ENCODE results near the gene CALML3. TPM values are rescaled to one million over a fixed set of nuclear protein-coding genes. Genes with fewer than 3 reads are reported as not detected.

The CALML3 gene
- total RNA-seq, 1 experiment from 2014 or later = not detected

GRCh38 chr10:5490032-5490431 lies 34.7 kb upstream of the CALML3 start:
- Histone ChIP-seq H3K4me3 (ENCODE audit: low read depth in 2 of 2, low read length in 2 of 2) (no peak overlapping the region), H3K36me3 (ENCODE audit: control insufficient read depth, insufficient read depth, low read length) (no peaks in the 10 kb centered on the region), H3K9me3 (ENCODE audit: control insufficient read depth, insufficient read depth, low read depth, low read length) (no peaks in the 10 kb centered on the region), H3K27me3 (ENCODE audit: control insufficient read depth, insufficient read depth, low read length) (no peaks in the 10 kb centered on the region), H3K4me1 (ENCODE audit: control insufficient read depth, insufficient read depth, low read length) (no peaks in the 10 kb centered on the region), H3K27ac (ENCODE audit: low read length) (no peak overlapping the region)
- DNase-seq (ENCODE audit: low read depth, low spot score) = no peak
- no peak for TF ChIP-seq REST (IDR thresholded peaks at IDR 0.05; ENCODE audit: insufficient read depth in 1 of 2, low read depth in 2 of 2, low read length in 1 of 2)
- TF ChIP-seq SIN3A (IDR thresholded peaks at IDR 0.05; ENCODE audit: borderline replicate concordance, insufficient read depth, low read depth, low read length) = no peak
- TF ChIP-seq POLR2AphosphoS5 (IDR thresholded peaks at IDR 0.05; ENCODE audit: low read depth, low read length) = no peak
- no peak for TF ChIP-seq CTCF (IDR thresholded peaks at IDR 0.05)
- TF ChIP-seq TCF7L2 (IDR thresholded peaks at IDR 0.05; ENCODE audit: low read depth, low read length) = no peak
- ChIA-PET POLR2A (interaction anchor here (0.5 kb wide), 1 partner anchor 642 kb away, joined by 9 read pairs; no protein-coding TSS in a partner anchor), CTCF (no interaction called here)
- ATAC-seq = no peak
- BruUV-seq (replicated peaks) = no TSS peak
- in situ Hi-C loops (cut with HindIII; ENCODE audit: low pct_unique_long_range_greater_than_20kb, low sequenced_read_pairs) = no loop called here
- intact Hi-C loops (cut with micrococcal nuclease; ENCODE audit: unreplicated experiment) = no loop called here

GRCh38 chr10:5490698-5491464 lies 33.9 kb upstream of the CALML3 start:
- in situ Hi-C loops (cut with HindIII; ENCODE audit: low pct_unique_long_range_greater_than_20kb, low sequenced_read_pairs) (no loop called here), intact Hi-C loops (cut with micrococcal nuclease; ENCODE audit: unreplicated experiment) (no loop called here)
- CTCF ChIA-PET = no interaction called here
- Histone ChIP-seq H3K4me3 (ENCODE audit: low read depth in 2 of 2, low read length in 2 of 2) (no peak overlapping the region), H3K36me3 (ENCODE audit: control insufficient read depth, insufficient read depth, low read length) (no peaks in the 10 kb centered on the region), H3K27ac (ENCODE audit: low read length) (no peak overlapping the region), H3K4me1 (ENCODE audit: control insufficient read depth, insufficient read depth, low read length) (no peaks in the 10 kb centered on the region), H3K27me3 (ENCODE audit: control insufficient read depth, insufficient read depth, low read length) (no peaks in the 10 kb centered on the region), H3K9me3 (ENCODE audit: control insufficient read depth, insufficient read depth, low read depth, low read length) (no peaks in the 10 kb centered on the region)
- DNase-seq (ENCODE audit: low read depth, low spot score) (no peak), ATAC-seq (no peak)
- TF ChIP-seq POLR2AphosphoS5 (IDR thresholded peaks at IDR 0.05; ENCODE audit: low read depth, low read length) = no peak
- TF ChIP-seq CTCF (IDR thresholded peaks at IDR 0.05) = no peak
- no peak for TF ChIP-seq TCF7L2 (IDR thresholded peaks at IDR 0.05; ENCODE audit: low read depth, low read length)
- no peak for TF ChIP-seq REST (IDR thresholded peaks at IDR 0.05; ENCODE audit: insufficient read depth in 1 of 2, low read depth in 2 of 2, low read length in 1 of 2)
- no peak for TF ChIP-seq SIN3A (IDR thresholded peaks at IDR 0.05; ENCODE audit: borderline replicate concordance, insufficient read depth, low read depth, low read length)
- no TSS peak for BruUV-seq (replicated peaks)
- POLR2A ChIA-PET = no interaction called here
